SW480 (cell line): ENCODE data around the gene CCDC30.

Experiments used
- DNase-seq: peaks from one replicate; pipeline ENCODE4 v3.0.0-alpha.2; 2016; ENCODE audit warnings: low spot score

Gene CCDC30

GRCh38 chr1:42692461-42692860, 229.4 kb downstream of the CCDC30 start:
- no peak for DNase-seq

- DNase-seq = no peak
Measured at GRCh38 chr1:42692911-42693310, 229.8 kb downstream of the CCDC30 start.

GRCh38 chr1:42698081-42698813, 235.2 kb downstream of the CCDC30 start:
- DNase-seq = no peak

- no peak for DNase-seq
Measured at GRCh38 chr1:42700006-42700405, 236.9 kb downstream of the CCDC30 start.

GRCh38 chr1:42703888-42704464, 240.9 kb downstream of the CCDC30 start:
- no peak for DNase-seq
